Panc1 (cell line): ENCODE data around the gene F11. TPM values are rescaled to one million over a fixed set of nuclear protein-coding genes. Genes with fewer than 3 reads are reported as not detected.

ENCODE experiments used
- ATAC-seq: fragments of 200-7000 bp; cut with Tn5 transposase; 2 replicates; pipeline ENCODE4 v1.9.1; 2020; ENCODE audit warnings: mild to moderate bottlenecking, moderate library complexity
- BruUV-seq: library from RNA; stranded (reverse); fragments of 400-500 nt; replicated peaks from 2 replicates; lab custom pipeline; 2021; lab: Mats Ljungman, UMichigan
- CTCF ChIA-PET: fragments of 300-600 bp; sonication (Branson Sonifier 250); formaldehyde crosslinking; loops from one replicate; lab custom pipeline; 2022; ENCODE audit warnings: antibody characterized with exemption; lab: Charles Lee
- POLR2A ChIA-PET: fragments of 300-600 bp; sonication (Branson Sonifier 250); formaldehyde crosslinking; loops from one replicate; lab custom pipeline; 2022; ENCODE audit warnings: antibody characterized with exemption; lab: Charles Lee
- DNase-seq: peaks from one replicate; pipeline ENCODE4 v3.0.0-alpha.2; 2010; ENCODE audit warnings: low read depth, low spot score
- H3K27ac ChIP-seq: 2 replicates; pipeline ENCODE4 v1.5.1; 2011; ENCODE audit warnings: mild to moderate bottlenecking, low read length, inconsistent platforms
- H3K27me3 ChIP-seq: fragments of 200-500 bp; sonication (Bioruptor generic); 2 replicates; pipeline ENCODE4 v1.6.0; 2014; ENCODE audit warnings: low read length, inconsistent platforms; ENCODE audit not compliant: control insufficient read depth, insufficient read depth
- H3K36me3 ChIP-seq: fragments of 200-500 bp; sonication (Bioruptor generic); 2 replicates; pipeline ENCODE4 v1.5.1; 2014; ENCODE audit warnings: inconsistent platforms, mild to moderate bottlenecking, low read length, moderate library complexity; ENCODE audit not compliant: control insufficient read depth, insufficient read depth
- H3K4me1 ChIP-seq: 2 replicates; pipeline ENCODE4 v1.5.1; 2011; ENCODE audit warnings: inconsistent platforms, mild to moderate bottlenecking, low read length, moderate library complexity; ENCODE audit not compliant: control insufficient read depth, insufficient read depth
- H3K4me3 ChIP-seq, 2 experiments: 2 replicates each; pipeline ENCODE4 v1.5.1; 2011 to 2012; ENCODE audit warnings: low read depth in 2 of 2, low read length in 2 of 2, mild to moderate bottlenecking in 2 of 2, inconsistent platforms in 1 of 2, moderate library complexity in 1 of 2
- H3K9me3 ChIP-seq: fragments of 200-500 bp; sonication (Bioruptor generic); 2 replicates; pipeline ENCODE4 v1.5.1; 2014; ENCODE audit warnings: low read depth, mild to moderate bottlenecking, inconsistent platforms, low read length, moderate library complexity; ENCODE audit not compliant: control insufficient read depth, insufficient read depth
- CTCF ChIP-seq: fragments of 450-650 bp; IDR thresholded peaks from 2 replicates; pipeline ENCODE4 v1.5.1; 2017; ENCODE audit warnings: mild to moderate bottlenecking
- POLR2AphosphoS5 ChIP-seq: IDR thresholded peaks from 2 replicates; pipeline ENCODE4 v1.6.1; 2012; ENCODE audit warnings: mild to moderate bottlenecking, low read depth, low read length, moderate library complexity
- REST ChIP-seq, 2 experiments: IDR thresholded peaks; 2 replicates each; pipeline ENCODE4 v1.6.1; 2011 to 2012; ENCODE audit warnings: low read depth in 2 of 2, control low read depth in 1 of 2, low read length in 1 of 2, mild to moderate bottlenecking in 1 of 2, moderate library complexity in 1 of 2; ENCODE audit not compliant: insufficient read depth in 1 of 2
- SIN3A ChIP-seq: IDR thresholded peaks from 2 replicates; pipeline ENCODE4 v1.6.1; 2012; ENCODE audit warnings: low read depth, mild to moderate bottlenecking, low read length, moderate library complexity, borderline replicate concordance; ENCODE audit not compliant: insufficient read depth
- TCF7L2 ChIP-seq: IDR thresholded peaks from 2 replicates; pipeline ENCODE4 v1.6.1; 2011; ENCODE audit warnings: mild to moderate bottlenecking, low read depth, low read length, inconsistent platforms
- in situ Hi-C: cut with HindIII; loops from 2 replicates; pipeline ENCODE4 v1.10.0; 2016; ENCODE audit warnings: low sequenced_read_pairs, low pct_unique_long_range_greater_than_20kb
- intact Hi-C: fragments of 100-400 bp; cut with micrococcal nuclease; formaldehyde crosslinking; loops from one replicate; pipeline ENCODE4 v1.10.0; 2022; ENCODE audit not compliant: unreplicated experiment
- total RNA-seq: library from RNA; stranded (reverse); gene quantifications from one replicate; pipeline ENCODE4 v1.2.1, GENCODE V29; 2021; ENCODE audit not compliant: unreplicated experiment

F11 gene
- total RNA-seq, 1 experiment from 2014 or later = not detected

- H3K9me3 ChIP-seq = no peaks in the 10 kb centered on the region
- no peak overlapping the region for H3K4me3 ChIP-seq
- H3K4me1 ChIP-seq = no peaks in the 10 kb centered on the region
- TF ChIP-seq TCF7L2 (no peak), POLR2AphosphoS5 (no peak), REST (IDR thresholded peaks at IDR 0.05; ENCODE audit: insufficient read depth in 1 of 2, low read depth in 2 of 2, low read length in 1 of 2) (no peak), CTCF (no peak), SIN3A (no peak)
- no peaks in the 10 kb centered on the region for H3K36me3 ChIP-seq
- ATAC-seq = no peak
- no TSS peak for BruUV-seq
- CTCF ChIA-PET = no interaction called here
- no peak for DNase-seq
- in situ Hi-C loops = no loop called here
- intact Hi-C loops = loop anchor here (5.0 kb wide), 1 partner anchor 272 kb away; no protein-coding TSS in a partner anchor
- no peak overlapping the region for H3K27ac ChIP-seq
- POLR2A ChIA-PET = no interaction called here
- H3K27me3 ChIP-seq = peaks cover 2% of the 10 kb centered on the region; the same call in 1 of the 2 replicates
Observed at GRCh38 chr4:186304866-186305505, 39.0 kb downstream of the F11 start.

GRCh38 chr4:186307497-186307896 lies 41.5 kb downstream of the F11 start:
- in situ Hi-C loops = no loop called here
- POLR2A ChIA-PET = no interaction called here
- DNase-seq (no peak), ATAC-seq (no peak)
- CTCF ChIA-PET = no interaction called here
- Histone ChIP-seq H3K4me1 (no peaks in the 10 kb centered on the region), H3K27ac (no peak overlapping the region), H3K27me3 (peaks cover 2% of the 10 kb centered on the region; the same call in 1 of the 2 replicates), H3K4me3 (no peak overlapping the region), H3K9me3 (no peaks in the 10 kb centered on the region), H3K36me3 (no peaks in the 10 kb centered on the region)
- intact Hi-C loops = loop anchor here (5.0 kb wide), 1 partner anchor 270 kb away; no protein-coding TSS in a partner anchor
- TF ChIP-seq CTCF (no peak), SIN3A (no peak), TCF7L2 (no peak), REST (IDR thresholded peaks at IDR 0.05; ENCODE audit: insufficient read depth in 1 of 2, low read depth in 2 of 2, low read length in 1 of 2) (no peak), POLR2AphosphoS5 (no peak)
- no TSS peak for BruUV-seq
